Colonic mucosa (tissue), 4 donors: ENCODE data around the gene TOR2A. TPM values are rescaled to one million over a fixed set of nuclear protein-coding genes. Genes with fewer than 3 reads are reported as not detected.
A peak's percentile ranks its signal among the peaks of the same experiment; 100 is the strongest.

Experiments
- DNase-seq: peaks from one replicate; pipeline ENCODE4 v3.0.0-alpha.2; 2020
- H3K27ac ChIP-seq: fragments of 200-600 bp; one replicate; pipeline ENCODE4 v1.8.0; 2021
- H3K27me3 ChIP-seq: fragments of 200-600 bp; one replicate; pipeline ENCODE4 v1.8.0; 2021
- H3K36me3 ChIP-seq: fragments of 200-600 bp; one replicate; pipeline ENCODE4 v1.8.0; 2021
- H3K4me1 ChIP-seq: fragments of 200-600 bp; one replicate; pipeline ENCODE4 v1.8.0; 2021; ENCODE audit warnings: mild to moderate bottlenecking
- H3K4me3 ChIP-seq: fragments of 200-600 bp; one replicate; pipeline ENCODE4 v1.8.0; 2021
- H3K9ac ChIP-seq, 2 donors: one replicate each; pipeline ENCODE4 v1.7.0; 2013; ENCODE audit warnings: control low read depth in 2 of 2, low read depth in 2 of 2, low read length in 2 of 2
- H3K9me3 ChIP-seq: fragments of 200-600 bp; one replicate; pipeline ENCODE4 v1.8.0; 2021
- intact Hi-C: fragments of 100-400 bp; cut with DNase I; formaldehyde crosslinking; loops from one replicate; pipeline ENCODE4 v1.14.1; 2022
- total RNA-seq, 2 donors: library from RNA; stranded (reverse); fragmentation: NEBNext Ultra II Directional in 1 of 2; extraction: Animal tissue kit (Norgen Biotek cat#: 25700) in 1 of 2; gene quantifications; one replicate each; pipeline ENCODE4 v1.2.1, GENCODE V29; 2021
- TF ChIP-seq, protein P1 (sequence below): fragments of 200-600 bp; IDR thresholded peaks from one replicate; pipeline ENCODE4 v1.8.0; 2022; ENCODE audit warnings: antibody characterized with exemption, mild to moderate bottlenecking
- donor health status: healthy.
- donor health status: DM: no; HTN: no; CAD: no.
- donor health status: DM: no; HTN: no; CAD: no.

Gene TOR2A
- total RNA-seq, 2 donors from 2014 or later = 25.8 to 29.8 TPM

DNA sequence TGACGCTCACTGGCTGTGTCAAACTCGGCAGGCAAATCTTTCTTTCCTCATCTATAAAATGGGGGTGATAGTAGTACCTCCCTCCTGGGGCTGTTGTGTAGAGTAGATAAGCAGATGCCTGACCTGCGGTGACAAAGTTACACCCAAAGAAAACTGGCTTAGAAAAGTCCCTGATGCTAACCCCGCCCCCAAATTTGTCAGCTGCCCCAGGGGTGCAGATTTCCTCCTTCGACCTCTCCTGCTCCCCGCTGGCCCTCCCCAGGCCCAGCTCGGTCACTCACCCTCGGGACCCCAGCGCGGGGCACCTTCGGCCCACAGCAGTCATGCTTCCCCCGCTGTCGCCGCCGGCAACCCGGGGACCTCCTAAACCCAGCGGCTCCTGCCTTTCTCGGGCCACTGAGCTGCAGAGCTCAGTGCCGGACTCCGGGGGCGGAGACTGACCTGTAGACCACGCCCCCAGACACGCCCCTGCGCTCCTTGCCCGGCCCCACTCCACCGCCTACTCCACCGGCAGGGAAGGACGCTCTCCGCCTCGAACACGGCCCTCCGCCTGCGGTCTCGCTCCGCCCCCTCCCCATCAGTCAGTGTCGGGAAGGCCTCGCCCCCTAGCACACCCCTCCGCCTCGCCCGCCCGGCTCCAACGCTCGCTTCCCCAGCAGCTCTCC is 35.9 kb upstream of the TOR2A start:
- Histone ChIP-seq H3K9me3 (no peaks in the 10 kb centered on the region), H3K36me3 (no peaks in the 10 kb centered on the region), H3K27me3 (no peaks in the 10 kb centered on the region), H3K9ac (peak overlapping the region; percentile 53 to 56), H3K27ac (peak overlapping the region; percentile 69), H3K4me3 (peak overlapping the region; percentile 48), H3K4me1 (peaks cover 7% of the 10 kb centered on the region)
- peak; percentile 98 for DNase-seq
- TF ChIP-seq, protein P1, sequence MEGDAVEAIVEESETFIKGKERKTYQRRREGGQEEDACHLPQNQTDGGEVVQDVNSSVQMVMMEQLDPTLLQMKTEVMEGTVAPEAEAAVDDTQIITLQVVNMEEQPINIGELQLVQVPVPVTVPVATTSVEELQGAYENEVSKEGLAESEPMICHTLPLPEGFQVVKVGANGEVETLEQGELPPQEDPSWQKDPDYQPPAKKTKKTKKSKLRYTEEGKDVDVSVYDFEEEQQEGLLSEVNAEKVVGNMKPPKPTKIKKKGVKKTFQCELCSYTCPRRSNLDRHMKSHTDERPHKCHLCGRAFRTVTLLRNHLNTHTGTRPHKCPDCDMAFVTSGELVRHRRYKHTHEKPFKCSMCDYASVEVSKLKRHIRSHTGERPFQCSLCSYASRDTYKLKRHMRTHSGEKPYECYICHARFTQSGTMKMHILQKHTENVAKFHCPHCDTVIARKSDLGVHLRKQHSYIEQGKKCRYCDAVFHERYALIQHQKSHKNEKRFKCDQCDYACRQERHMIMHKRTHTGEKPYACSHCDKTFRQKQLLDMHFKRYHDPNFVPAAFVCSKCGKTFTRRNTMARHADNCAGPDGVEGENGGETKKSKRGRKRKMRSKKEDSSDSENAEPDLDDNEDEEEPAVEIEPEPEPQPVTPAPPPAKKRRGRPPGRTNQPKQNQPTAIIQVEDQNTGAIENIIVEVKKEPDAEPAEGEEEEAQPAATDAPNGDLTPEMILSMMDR = no peak
- intact Hi-C loops = no loop called here

DNA sequence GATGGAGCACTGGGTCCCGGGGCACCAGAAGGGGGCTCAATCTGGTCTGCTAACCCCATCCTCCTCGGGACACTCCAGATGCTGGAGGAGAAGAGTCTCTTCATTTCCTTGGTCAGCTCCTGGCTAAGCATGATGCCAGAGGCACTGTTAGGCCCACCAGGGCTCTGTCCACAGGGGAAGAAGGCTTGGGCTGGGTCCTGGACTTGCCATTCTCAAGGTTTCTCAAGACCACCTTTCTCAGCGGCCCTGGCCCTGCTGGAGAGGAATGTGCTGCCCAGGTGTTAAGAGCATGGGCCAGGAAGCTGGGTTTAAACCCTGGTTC is 35.5 kb upstream of the TOR2A start:
- no peak for DNase-seq
- Histone ChIP-seq H3K36me3 (no peaks in the 10 kb centered on the region), H3K4me1 (peaks cover 7% of the 10 kb centered on the region), H3K4me3 (peak overlapping the region; percentile 48), H3K9ac (peak overlapping the region; percentile 44 to 53), H3K27me3 (no peaks in the 10 kb centered on the region), H3K27ac (peak overlapping the region; percentile 69), H3K9me3 (no peaks in the 10 kb centered on the region)
- intact Hi-C loops = no loop called here
- TF ChIP-seq, protein P1 = no peak

DNA sequence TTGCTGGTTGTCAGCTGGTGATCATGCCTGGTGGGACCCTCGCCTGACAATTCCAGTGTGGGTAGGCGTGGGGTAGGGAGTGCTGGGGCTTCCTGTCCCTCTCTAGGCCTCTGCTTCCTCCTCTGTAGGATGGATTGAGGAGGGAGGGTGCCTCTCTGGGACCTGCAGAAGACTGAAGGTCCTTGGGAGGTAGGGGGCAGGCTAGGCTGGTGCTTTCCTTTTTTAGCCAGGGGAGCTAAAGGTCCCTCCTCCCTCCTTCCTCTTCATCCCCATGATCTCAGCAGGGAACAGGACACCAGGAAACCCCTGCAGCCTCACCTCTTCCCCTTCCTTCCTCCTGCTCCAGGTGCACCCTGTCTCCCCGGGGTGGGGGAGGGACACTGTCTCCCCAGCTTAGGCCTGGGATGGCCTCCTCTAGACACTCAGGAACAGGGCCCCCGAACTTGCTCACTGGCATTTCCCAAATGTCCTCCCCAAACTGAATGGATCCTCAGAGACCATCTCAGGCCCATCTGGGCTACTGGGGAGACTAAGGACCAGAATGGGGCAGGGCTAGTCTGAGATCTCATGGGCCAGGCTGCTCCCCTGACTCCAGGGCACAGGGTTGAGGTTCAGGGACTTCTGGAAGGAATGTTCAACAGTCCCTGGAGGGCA is 35.0 kb upstream of the TOR2A start:
- DNase-seq = no peak
- Histone ChIP-seq H3K4me3 (peak overlapping the region; percentile 48), H3K36me3 (no peaks in the 10 kb centered on the region), H3K27ac (peak overlapping the region; percentile 69), H3K27me3 (no peaks in the 10 kb centered on the region), H3K4me1 (peaks cover 7% of the 10 kb centered on the region), H3K9me3 (no peaks in the 10 kb centered on the region), H3K9ac (peak overlapping the region in 1 of 2 donors; percentile 53)
- intact Hi-C loops = no loop called here
- TF ChIP-seq, protein P1 = no peak

DNA sequence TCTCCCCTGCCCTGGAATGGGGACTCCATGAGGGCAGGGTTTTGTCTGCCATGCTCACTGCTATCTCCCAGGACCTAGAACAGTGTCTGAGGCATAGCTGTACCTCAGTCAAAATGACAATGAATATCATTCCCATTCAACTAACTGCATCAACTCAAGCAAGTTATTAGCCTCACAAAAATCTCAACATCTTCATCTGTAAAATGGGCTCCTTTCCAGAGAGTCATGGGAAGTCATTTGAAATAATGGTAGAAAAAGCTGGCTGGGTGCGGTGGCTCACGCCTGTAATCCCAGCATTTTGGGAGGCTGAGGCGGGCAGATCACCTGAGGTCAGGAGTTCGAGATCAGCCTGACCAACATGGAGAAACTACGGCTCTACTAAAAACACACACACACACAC is 34.0 kb upstream of the TOR2A start:
- Histone ChIP-seq H3K36me3 (no peaks in the 10 kb centered on the region), H3K9ac (no peak overlapping the region), H3K27me3 (no peaks in the 10 kb centered on the region), H3K27ac (no peak overlapping the region), H3K4me3 (no peak overlapping the region), H3K9me3 (no peaks in the 10 kb centered on the region), H3K4me1 (peaks cover 7% of the 10 kb centered on the region)
- intact Hi-C loops = no loop called here
- no peak for DNase-seq
- TF ChIP-seq, protein P1 = no peak

DNA sequence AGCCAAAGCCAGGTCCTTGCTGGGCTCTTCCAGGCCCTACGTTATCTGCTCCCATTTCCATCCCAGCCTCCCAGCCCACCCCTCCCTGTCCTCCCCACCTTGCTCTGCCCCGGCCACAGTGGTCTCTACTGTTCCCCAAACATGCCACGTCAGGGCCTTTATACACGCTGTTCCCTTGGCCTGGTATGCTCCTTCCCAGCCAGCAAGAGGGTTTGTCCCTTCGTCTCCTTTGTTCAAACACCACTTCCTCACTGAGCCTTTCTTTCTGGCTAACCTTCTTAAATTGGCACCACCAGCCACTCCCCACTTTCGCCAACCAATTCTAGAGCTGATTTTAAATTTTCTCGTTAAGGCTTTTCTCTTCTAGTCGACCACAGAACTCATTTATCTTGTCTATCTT is 33.6 kb upstream of the TOR2A start:
- no peak overlapping the region for H3K27ac ChIP-seq
- H3K36me3 ChIP-seq = no peaks in the 10 kb centered on the region
- H3K9me3 ChIP-seq = no peaks in the 10 kb centered on the region
- peaks cover 7% of the 10 kb centered on the region for H3K4me1 ChIP-seq
- H3K27me3 ChIP-seq = no peaks in the 10 kb centered on the region
- DNase-seq = no peak
- intact Hi-C loops = no loop called here
- TF ChIP-seq, protein P1 = no peak
- no peak overlapping the region for H3K9ac ChIP-seq
- H3K4me3 ChIP-seq = no peak overlapping the region
